HG03575 (cell line): ENCODE data around the gene STK32C.
A peak's percentile ranks its signal among the peaks of the same experiment; 100 is the strongest.
"Not testable (repeated sequence)": the region's sequence is repeated elsewhere in the genome, so short reads cannot be mapped to it uniquely, and the experiment has no call there.

Source experiments
- ATAC-seq: cut with Tn5 transposase; IDR thresholded peaks from one replicate; pipeline ENCODE4 v1.9.1; 2021; ENCODE audit not compliant: unreplicated experiment, insufficient number of reproducible peaks, low FRiP score; ENCODE audit errors: extremely low read depth

STK32C gene

DNA sequence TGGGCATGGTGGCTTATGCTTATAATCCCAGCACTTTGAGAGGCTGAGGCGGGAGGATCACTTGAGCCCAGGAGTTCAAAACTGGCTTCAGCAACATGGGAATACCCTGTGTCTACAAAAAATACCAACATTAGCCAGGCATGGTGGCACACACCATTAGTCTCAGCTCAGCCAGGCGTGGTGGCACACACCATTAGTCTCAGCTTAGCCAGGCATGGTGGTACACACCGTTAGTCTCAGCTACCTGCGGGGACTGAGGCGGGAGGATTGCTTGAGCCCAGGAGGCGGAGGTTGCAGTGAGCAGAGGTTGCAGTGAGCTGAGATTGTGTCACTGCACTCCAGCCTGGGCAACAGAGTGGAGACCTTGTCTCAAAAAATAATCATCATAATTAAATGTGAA lies 33.3 kb upstream of the STK32C start:
- ATAC-seq: no peak

- ATAC-seq: no peak
These were observed 31.5 kb upstream of the STK32C start for GRCh38 chr10:132339276-132339675.

DNA sequence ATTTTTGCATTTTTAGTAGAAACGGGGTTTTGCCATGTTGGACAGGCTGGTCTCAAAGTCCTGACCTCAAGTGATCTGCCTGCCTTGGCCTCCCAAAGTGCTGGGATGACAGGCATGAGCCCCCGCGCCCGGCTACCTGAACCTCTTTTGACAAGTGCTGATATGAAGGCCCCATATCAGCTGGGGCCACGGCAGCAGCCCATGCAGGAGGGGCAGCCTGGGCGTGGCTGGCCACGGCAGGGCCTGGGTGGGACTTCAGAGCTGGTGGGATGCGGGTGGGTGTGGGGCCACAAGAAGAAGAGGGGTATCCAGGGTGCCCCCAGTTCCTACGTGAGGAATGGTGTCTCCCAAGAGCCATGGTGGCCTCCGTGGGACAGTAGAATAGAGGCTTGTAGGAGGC lies 31.1 kb upstream of the STK32C start:
- ATAC-seq: no peak

- ATAC-seq: not testable (repeated sequence)
These were observed 30.1 kb upstream of the STK32C start for GRCh38 chr10:132337854-132338253.

DNA sequence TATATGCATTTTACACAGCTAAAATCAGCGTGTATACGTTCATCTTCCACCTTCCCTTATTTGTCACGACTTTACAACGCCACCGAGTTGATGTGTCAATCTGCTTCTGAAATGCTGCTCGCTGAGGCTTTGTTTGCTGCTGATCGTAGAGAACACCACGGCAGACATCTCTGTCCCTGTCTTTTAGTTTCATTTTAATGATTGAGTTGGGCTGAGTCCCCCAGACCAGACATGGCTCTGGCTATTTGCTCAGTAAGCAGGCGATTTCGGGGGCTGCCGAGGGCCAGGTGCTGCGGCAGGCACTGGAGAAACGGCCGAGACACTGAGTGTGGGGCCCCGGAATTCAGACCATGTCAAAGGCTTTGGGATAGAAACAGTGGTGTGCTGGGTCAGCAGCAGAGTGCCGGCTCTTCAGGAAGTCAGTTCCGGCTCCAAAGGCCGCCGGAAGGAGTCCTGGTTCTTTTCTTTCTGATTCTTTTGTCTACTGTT lies 29.2 kb upstream of the STK32C start:
- no peak for ATAC-seq

GRCh38 chr10:132336064-132336746 lies 28.5 kb upstream of the STK32C start:
- ATAC-seq: no peak

GRCh38 chr10:132335189-132336063 lies 27.7 kb upstream of the STK32C start:
- peak; percentile 60 for ATAC-seq

- ATAC-seq: no peak
These were observed 27.0 kb upstream of the STK32C start for GRCh38 chr10:132334631-132335188.

GRCh38 chr10:132333386-132333785 lies 25.6 kb upstream of the STK32C start:
- no peak for ATAC-seq

DNA sequence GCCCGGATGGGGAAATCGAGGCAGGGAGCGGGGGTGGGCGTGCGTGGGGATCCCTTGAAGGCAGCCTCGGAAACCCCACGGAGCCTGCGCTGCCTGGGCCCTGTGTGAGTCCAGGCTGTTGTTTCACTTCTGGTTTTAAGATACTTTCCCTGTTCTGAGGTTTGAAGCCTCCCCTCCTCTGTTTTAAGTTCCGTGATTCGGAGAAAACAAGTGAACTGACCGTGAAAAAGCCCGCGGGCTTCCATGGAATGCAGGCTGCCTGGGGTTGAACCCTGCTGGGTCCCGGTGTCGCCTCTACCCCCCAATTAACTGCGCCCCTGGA lies 24.6 kb upstream of the STK32C start:
- ATAC-seq: peak; percentile 26

DNA sequence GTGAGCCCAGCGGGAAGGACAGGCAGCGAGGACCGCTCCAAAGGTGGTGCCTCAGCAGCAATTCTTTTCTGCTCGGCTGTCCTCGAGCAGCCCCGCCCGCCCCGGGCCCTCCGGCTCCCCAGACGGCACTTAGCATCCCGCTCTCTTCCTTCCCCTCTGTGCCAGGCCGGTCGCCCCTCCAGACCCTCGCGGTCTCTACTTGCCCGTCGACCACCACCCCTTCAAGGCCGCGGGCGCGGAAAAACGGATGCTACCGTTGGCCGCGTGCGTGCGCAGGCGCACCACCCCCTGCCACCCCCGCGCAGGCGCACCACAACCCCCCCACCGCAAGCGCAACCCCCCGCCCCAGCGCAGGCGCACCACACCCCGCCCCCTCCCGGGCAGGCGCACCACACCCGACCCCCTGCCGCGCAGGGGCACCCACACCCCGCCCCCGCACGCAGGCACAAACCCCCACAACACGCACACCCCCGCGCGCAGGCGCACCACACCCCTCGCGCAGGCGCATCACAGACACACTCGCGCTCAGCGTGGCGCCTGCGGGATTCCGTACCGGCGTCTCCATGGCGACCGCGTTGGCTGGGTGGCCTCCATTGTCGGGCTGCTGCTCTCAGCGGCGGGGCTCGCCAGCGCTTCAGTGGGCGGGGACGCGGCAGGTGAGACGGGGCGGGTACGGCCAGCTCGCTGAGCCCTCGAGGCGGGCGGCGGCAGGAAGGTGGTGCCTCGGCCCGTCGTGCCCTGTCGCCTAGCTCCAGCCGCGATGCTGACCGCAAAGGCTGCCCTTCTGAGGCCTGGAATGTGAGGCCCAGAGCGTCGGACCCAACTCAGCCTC lies 24.1 kb upstream of the STK32C start, which contains the start of gene LRRC27:
Gene LRRC27, plus strand, starts transcription at position 593 of the 832 bp plus-strand sequence. CDS start 1,332 bp downstream, outside the sequence.
- ATAC-seq: no peak

DNA sequence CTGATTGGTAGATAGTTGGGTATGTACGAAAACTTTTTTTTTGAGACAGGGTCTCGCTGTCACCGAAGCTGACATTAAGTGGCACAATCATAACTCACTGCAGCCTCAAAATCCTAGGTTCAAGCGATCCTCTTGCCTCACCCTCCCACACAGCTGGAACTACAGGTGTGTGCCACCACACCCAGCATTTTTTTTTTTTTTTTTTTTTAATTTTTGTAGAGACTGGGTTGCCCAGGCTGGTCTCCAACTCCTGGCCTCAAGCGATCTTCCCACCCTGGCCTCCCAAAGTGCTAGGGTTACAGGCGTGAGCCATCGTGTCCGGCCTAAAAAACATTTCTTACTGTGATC lies 22.7 kb upstream of the STK32C start:
- ATAC-seq: no peak

GRCh38 chr10:132329565-132330485 lies 22.1 kb upstream of the STK32C start:
- no peak for ATAC-seq

- no peak for ATAC-seq
These were observed 21.0 kb upstream of the STK32C start for GRCh38 chr10:132328738-132329137.

DNA sequence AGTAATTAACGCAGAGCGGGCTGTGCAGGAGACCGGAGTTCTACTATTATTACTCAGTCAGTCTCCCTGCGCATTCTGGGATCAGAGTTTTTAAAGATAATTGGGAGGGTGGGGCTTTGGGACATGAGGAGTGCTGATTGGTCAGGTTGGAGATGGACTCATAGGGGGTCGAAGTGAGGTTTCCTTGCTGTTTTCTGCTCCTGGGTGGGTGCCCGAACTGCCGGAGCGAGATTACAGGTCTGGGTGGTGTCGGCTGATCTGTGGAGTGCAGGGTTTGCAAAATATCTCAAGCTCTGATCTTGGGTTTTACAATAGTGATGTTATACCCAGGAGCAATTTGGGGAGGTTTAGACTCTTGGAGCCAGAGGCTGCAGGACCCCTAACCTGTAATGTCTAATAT lies 20.4 kb upstream of the STK32C start:
- no peak for ATAC-seq

DNA sequence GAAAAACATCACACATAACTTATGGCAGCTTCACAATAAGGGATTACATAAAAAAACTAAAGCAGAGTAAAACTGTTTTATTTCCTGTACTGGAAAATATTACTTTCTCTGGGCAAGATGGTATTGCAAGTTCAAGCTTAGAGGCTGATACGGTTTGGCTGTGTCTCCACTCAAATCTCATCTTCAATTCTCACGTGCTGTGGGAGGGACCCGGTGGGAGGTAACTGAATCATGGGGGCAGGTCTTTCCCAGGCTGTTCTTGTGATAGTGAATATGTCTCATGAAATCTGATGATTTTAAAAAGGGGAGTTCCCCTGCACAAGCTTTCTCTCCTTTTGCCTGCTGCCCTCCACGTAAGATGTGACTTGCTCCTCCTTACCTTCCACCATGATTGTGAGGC lies 19.2 kb upstream of the STK32C start:
- no peak for ATAC-seq

DNA sequence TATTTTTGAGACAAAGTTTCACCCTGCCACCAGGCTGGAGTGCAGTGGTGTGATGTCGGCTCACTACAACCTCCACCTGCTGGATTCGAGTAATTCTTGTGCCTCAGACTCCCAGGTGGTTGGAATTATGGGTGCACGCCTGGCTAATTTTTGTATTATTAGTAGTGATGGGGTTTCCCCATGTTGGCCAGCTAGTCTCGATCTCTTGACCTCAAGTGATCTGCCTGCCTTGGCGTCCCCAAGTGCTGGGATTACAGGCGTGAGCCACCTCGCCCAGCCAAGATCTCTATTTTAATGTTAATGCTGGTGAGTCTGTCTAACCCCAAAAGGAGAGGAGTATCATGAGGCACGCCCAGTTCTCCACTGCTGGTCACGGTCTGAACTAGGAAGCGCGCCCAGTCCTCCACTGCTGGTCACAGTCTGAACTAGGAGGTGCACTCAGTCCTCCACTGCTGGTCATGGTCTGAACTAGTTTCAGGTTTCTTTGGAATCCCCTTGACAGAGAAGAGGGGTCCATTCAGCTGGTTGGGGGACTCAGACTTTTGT lies 18.7 kb upstream of the STK32C start:
- no peak for ATAC-seq

DNA sequence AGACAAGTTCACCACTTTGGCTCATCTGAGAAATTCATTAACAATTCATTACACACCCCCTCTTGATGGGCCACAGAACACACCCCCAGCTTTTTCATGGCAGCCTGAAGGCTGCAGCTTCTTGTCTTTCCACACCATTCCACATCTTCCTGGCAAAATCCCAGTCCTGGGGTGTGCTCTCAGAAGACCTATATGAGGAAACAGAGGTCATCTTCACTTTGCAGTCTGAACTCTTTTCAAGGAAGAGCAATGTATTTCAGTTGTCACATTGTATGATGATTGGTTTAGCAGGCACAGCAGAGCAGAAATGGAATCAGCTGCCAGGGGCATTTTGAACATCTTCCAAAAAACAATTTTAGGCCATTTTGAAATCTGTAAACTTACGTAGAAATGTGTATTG lies 16.4 kb upstream of the STK32C start:
- no peak for ATAC-seq
